GM19193 (cell line): Measurements from ENCODE around the gene ZBTB1.

Experiments used
- POLR2A ChIP-seq: IDR thresholded peaks from 4 replicates; pipeline ENCODE4 v1.6.1; 2011; ENCODE audit not compliant: insufficient read depth, insufficient read length; ENCODE audit errors: extremely low read depth

The ZBTB1 gene

GRCh38 chr14:64475585-64476273 lies 28.8 kb upstream of the ZBTB1 start:
- TF ChIP-seq POLR2A, result no peak

- TF ChIP-seq POLR2A, result no peak
Measured at GRCh38 chr14:64476438-64476837, 28.1 kb upstream of the ZBTB1 start.

GRCh38 chr14:64478634-64479250 lies 25.8 kb upstream of the ZBTB1 start:
- TF ChIP-seq POLR2A, result no peak

- TF ChIP-seq POLR2A, result no peak
Measured at GRCh38 chr14:64488590-64489099, 15.9 kb upstream of the ZBTB1 start.

- no peak for TF ChIP-seq POLR2A
Measured at GRCh38 chr14:64491637-64492036, 12.9 kb upstream of the ZBTB1 start.

GRCh38 chr14:64493455-64493854 lies 11.1 kb upstream of the ZBTB1 start:
- TF ChIP-seq POLR2A, result no peak

- TF ChIP-seq POLR2A, result no peak
Measured at GRCh38 chr14:64495252-64495651, 9.3 kb upstream of the ZBTB1 start.

- TF ChIP-seq POLR2A, result no peak
Measured at GRCh38 chr14:64496764-64497163, 7.8 kb upstream of the ZBTB1 start.

GRCh38 chr14:64500088-64500487 lies 4.5 kb upstream of the ZBTB1 start:
- TF ChIP-seq POLR2A, result no peak

- TF ChIP-seq POLR2A, result no peak
Measured at GRCh38 chr14:64501411-64502171, 3.0 kb upstream of the ZBTB1 start.

- no peak for TF ChIP-seq POLR2A
Measured at GRCh38 chr14:64502456-64502855, 2.1 kb upstream of the ZBTB1 start.

GRCh38 chr14:64502887-64503433 lies 1.6 kb upstream of the ZBTB1 start:
- no peak for TF ChIP-seq POLR2A

GRCh38 chr14:64503434-64504309 lies 898 bp upstream of the ZBTB1 start, which contains the start of gene ZBTB25:
Gene ZBTB25, minus strand, starts transcription at chr14:64503838. Its CDS starts 13,305 bp downstream, at chr14:64490533.
- TF ChIP-seq POLR2A, result peak; percentile 80

GRCh38 chr14:64504897-64505794 lies 576 bp downstream of the ZBTB1 start:
- TF ChIP-seq POLR2A, result no peak

- TF ChIP-seq POLR2A, result no peak
Measured at GRCh38 chr14:64506721-64507120, 2.2 kb downstream of the ZBTB1 start.
